Right lung (tissue), 5 donors: Measurements from ENCODE around the gene SGCE. TPM values are rescaled to one million over a fixed set of nuclear protein-coding genes. Genes with fewer than 3 reads are reported as not detected.
A peak's percentile ranks its signal among the peaks of the same experiment; 100 is the strongest.

ENCODE experiments used
- DNase-seq, 2 donors: peaks; one replicate each; pipeline ENCODE4 v3.0.0-alpha.2; 2013
- polyA plus RNA-seq, 5 donors: library from polyadenylated mRNA; unstranded; fragments of 120-200 nt; gene quantifications; one replicate each; pipeline versions ENCODE4 v1.2.1 to v1.2.3, GENCODE V29; 2013; ENCODE audit warnings: inconsistent platforms in 1 of 5, low replicate concordance in 1 of 5; ENCODE audit not compliant: insufficient read length in 5 of 5, insufficient read depth in 1 of 5

SGCE gene
- polyA plus RNA-seq, 5 donors, result 60.0 to 92.1 (median 78.5) TPM

GRCh38 chr7:94632338-94633013, 23.5 kb downstream of the SGCE start:
- DNase-seq, result no peak

- no peak for DNase-seq
Observed at GRCh38 chr7:94630855-94631254, 25.1 kb downstream of the SGCE start.

- no peak for DNase-seq
Observed at GRCh38 chr7:94623820-94624219, 32.1 kb downstream of the SGCE start.

- no peak for DNase-seq
Observed at GRCh38 chr7:94621120-94621519, 34.8 kb downstream of the SGCE start.

- no peak for DNase-seq
Observed at GRCh38 chr7:94620703-94621118, 35.2 kb downstream of the SGCE start.

- no peak for DNase-seq
Observed at GRCh38 chr7:94618126-94618525, 37.8 kb downstream of the SGCE start.

GRCh38 chr7:94616855-94617254, 39.1 kb downstream of the SGCE start:
- no peak for DNase-seq

GRCh38 chr7:94615666-94616065, 40.3 kb downstream of the SGCE start:
- DNase-seq, result no peak

- no peak for DNase-seq
Observed at GRCh38 chr7:94612661-94613060, 43.3 kb downstream of the SGCE start.

GRCh38 chr7:94612253-94612652, 43.7 kb downstream of the SGCE start:
- no peak for DNase-seq

GRCh38 chr7:94609561-94609960, 46.4 kb downstream of the SGCE start:
- DNase-seq, result no peak

GRCh38 chr7:94605031-94605430, 50.9 kb downstream of the SGCE start:
- no peak for DNase-seq

- DNase-seq, result no peak
Observed at GRCh38 chr7:94602181-94602580, 53.8 kb downstream of the SGCE start.

- no peak for DNase-seq
Observed at GRCh38 chr7:94600267-94600666, 55.7 kb downstream of the SGCE start.

- DNase-seq, result no peak
Observed at GRCh38 chr7:94595717-94596116, 60.2 kb downstream of the SGCE start.

GRCh38 chr7:94594882-94595281, 61.1 kb downstream of the SGCE start:
- DNase-seq, result no peak

- no peak for DNase-seq
Observed at GRCh38 chr7:94591176-94591575, 64.8 kb downstream of the SGCE start.

GRCh38 chr7:94590526-94591162, 65.3 kb downstream of the SGCE start:
- no peak for DNase-seq

- DNase-seq, result no peak
Observed at GRCh38 chr7:94588075-94588474, 67.9 kb downstream of the SGCE start.

- DNase-seq, result no peak
Observed at GRCh38 chr7:94584113-94584512, 71.8 kb downstream of the SGCE start.

- DNase-seq, result peak in 1 of 2 donors; percentile 7
Observed at GRCh38 chr7:94580601-94581000, 75.3 kb downstream of the SGCE start.

- no peak for DNase-seq
Observed at GRCh38 chr7:94579470-94579869, 76.5 kb downstream of the SGCE start.

GRCh38 chr7:94578614-94579013, 77.3 kb downstream of the SGCE start:
- no peak for DNase-seq

- no peak for DNase-seq
Observed at GRCh38 chr7:94577357-94577756, 78.6 kb downstream of the SGCE start.
